Measurements from ENCODE around the gene NT5DC1.

DNA sequence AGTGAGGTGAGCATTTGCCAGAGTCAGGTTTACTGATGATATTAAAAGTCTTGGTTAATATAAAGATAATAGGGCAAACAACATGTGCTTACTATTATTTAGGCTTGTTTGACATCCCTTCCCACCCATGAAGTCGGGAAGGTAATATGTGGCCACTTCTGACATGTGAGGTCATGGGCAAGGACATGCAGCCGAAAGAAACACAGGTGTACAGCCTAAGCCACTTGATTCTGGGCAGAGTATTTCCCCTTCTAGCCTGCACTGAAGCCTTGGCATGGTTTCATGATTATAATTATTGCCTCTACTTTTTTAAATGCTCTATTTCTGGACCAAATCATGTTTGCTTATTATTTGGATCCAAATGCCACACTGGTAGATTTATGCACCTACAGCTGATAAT, 100.9 kb downstream of the NT5DC1 start:
- TF ChIP-seq CTCF (conservative IDR thresholded peaks at IDR 0.05; ENCODE audit: low read depth, low read length) = no peak
- TF ChIP-seq EZH2 (IDR thresholded peaks at IDR 0.05; ENCODE audit: borderline replicate concordance, low read depth, low read length, poor library complexity, severe bottlenecking) = no peak
